AG10803 (cell line): Measurements from ENCODE around the gene IBA57.

Source experiments
- DNase-seq: peaks from one replicate; pipeline ENCODE4 v3.0.0; 2010; ENCODE audit warnings: low read depth
- H3K4me3 ChIP-seq: 2 replicates; pipeline ENCODE4 v1.5.1; 2011; ENCODE audit warnings: mild to moderate bottlenecking, low read length, control low read depth
- CTCF ChIP-seq: conservative IDR thresholded peaks from 2 replicates; pipeline ENCODE4 v1.5.1; 2011; ENCODE audit warnings: mild to moderate bottlenecking, low read length, control low read depth, inconsistent platforms

The IBA57 gene

DNA sequence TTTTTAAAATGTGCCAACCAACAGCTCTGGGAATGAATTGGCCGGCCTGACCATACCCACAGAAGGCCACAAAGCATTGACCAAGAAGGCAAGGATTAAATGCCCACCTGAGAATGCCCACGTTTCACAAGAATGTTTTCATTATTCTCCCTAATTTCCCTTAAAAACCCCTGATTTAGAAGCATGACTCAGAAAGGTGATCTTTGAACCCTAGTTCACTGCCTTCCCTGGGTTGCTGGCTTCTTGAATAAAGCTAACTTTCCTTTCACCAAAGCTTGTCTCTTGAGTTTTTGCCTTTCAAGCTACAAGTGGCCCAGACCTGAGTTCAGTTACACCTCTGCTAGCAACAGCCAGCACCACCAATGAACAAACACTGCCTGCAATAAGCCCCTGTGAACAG lies 42.1 kb upstream of the IBA57 start:
- DNase-seq, result no peak
- no peak for TF ChIP-seq CTCF
- no peak overlapping the region for H3K4me3 ChIP-seq

GRCh38 chr1:228125185-228125584 lies 40.4 kb upstream of the IBA57 start:
- DNase-seq, result no peak
- no peak for TF ChIP-seq CTCF
- H3K4me3 ChIP-seq, result no peak overlapping the region

GRCh38 chr1:228131766-228132165 lies 33.8 kb upstream of the IBA57 start:
- H3K4me3 ChIP-seq, result no peak overlapping the region
- DNase-seq, result no peak
- no peak for TF ChIP-seq CTCF

DNA sequence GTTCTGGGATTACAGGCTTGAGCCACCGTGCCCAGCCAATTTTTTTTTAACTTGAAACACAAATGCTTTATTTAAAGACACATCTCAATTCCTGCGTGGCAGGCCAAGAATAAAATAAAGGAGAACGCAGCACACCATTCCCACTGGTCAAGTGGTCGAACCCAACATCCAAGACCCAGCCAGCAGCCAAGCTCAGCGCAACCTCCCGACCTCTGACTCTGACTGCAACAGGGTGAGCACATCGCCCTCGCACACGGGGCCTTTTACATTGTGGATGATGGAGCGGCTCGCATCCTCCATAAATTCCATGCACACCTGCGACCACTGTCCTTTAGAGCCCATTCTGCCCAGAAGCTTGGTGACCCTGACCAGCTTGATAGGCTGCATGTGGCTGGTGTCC lies 31.0 kb upstream of the IBA57 start:
- TF ChIP-seq CTCF, result no peak
- DNase-seq, result no peak
- no peak overlapping the region for H3K4me3 ChIP-seq

GRCh38 chr1:228136901-228137300 lies 28.7 kb upstream of the IBA57 start:
- no peak overlapping the region for H3K4me3 ChIP-seq
- no peak for DNase-seq
- no peak for TF ChIP-seq CTCF

- no peak for TF ChIP-seq CTCF
- peak overlapping the region; percentile 92 for H3K4me3 ChIP-seq
- no peak for DNase-seq
These were observed 26.1 kb upstream of the IBA57 start for GRCh38 chr1:228139406-228139930.

DNA sequence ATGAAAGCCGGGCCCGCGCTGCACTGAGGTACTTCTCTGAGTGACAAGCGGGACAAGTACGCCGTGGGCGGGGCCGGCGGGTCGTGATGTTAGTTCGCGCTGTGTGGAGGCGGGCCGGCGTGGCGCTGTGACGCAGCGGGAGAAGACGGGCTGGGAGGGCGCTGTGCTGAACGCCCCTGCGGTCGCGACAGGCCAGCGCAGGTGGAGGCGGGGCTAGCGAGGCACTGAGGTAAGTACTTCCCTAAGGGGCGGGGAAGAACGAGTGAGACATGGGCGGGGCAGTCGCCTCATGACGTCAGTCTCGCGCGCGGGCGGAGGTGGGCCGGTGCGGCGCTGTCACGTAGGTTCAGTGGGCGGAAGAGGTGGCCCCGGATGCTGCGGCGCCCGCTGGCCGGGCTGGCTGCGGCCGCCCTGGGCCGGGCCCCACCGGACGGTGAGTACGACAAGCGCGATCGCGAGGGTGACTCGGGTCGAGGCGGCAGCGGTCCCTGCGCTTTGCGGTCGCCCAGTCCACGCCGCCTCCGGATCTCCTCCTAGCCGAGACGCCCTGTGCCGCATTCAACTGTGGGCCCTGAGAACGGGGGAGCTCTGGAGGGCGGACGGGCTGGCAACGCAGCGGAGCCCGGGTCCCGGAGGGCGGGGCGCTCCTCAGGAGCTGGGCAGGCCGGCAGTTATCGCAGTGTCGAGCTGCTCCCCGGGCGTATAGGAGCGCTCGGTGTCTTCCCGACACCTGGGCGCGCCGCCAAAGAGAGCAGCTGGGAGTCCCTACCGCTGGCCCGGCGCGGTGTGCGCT lies 25.5 kb upstream of the IBA57 start, which contains the start of gene GUK1:
Gene GUK1 (plus strand): TSS at position 349 of the 793 bp plus-strand sequence. CDS start 24 bp downstream, at position 373.
- peak within 1 kb of the TSS; percentile 92 for H3K4me3 ChIP-seq
- no peak; the same call in 1 of the 2 replicates for TF ChIP-seq CTCF
- DNase-seq, result peak; percentile 99
